Heart left ventricle (tissue), 16 donors: ENCODE measurements around the gene CCDC71L. TPM values are rescaled to one million over a fixed set of nuclear protein-coding genes. Genes with fewer than 3 reads are reported as not detected.

Experiments
- ATAC-seq, 4 donors: fragments of 200-7000 bp; cut with Tn5 transposase; one replicate each; pipeline ENCODE4 v1.9.1; 2020 to 2022; ENCODE audit warnings: moderate library complexity in 4 of 4, mild to moderate bottlenecking in 3 of 4, moderate number of reproducible peaks in 1 of 4
- DNase-seq, 5 donors: peaks; one replicate each; pipeline ENCODE4 v3.0.0-alpha.2; 2020
- H3K27ac ChIP-seq, 12 donors: fragments of 200-600 bp; sonication (generic) in 4 of 12; one replicate each; pipeline versions ENCODE4 v1.5.0 to v1.8.0; 2016 to 2022; ENCODE audit warnings: mild to moderate bottlenecking in 2 of 12
- H3K27me3 ChIP-seq, 9 donors: fragments of 200-600 bp; sonication (generic) in 2 of 9; one replicate each; pipeline versions ENCODE4 v1.5.1 to v1.8.0; 2016 to 2022; ENCODE audit warnings: mild to moderate bottlenecking in 3 of 9
- H3K36me3 ChIP-seq, 9 donors: fragments of 200-600 bp; sonication (generic) in 2 of 9; one replicate each; pipeline versions ENCODE4 v1.5.0 to v1.8.0; 2018 to 2022; ENCODE audit warnings: mild to moderate bottlenecking in 2 of 9
- H3K4me1 ChIP-seq, 12 donors: fragments of 200-600 bp; sonication (generic) in 4 of 12; one replicate each; pipeline versions ENCODE4 v1.5.0 to v1.8.0; 2016 to 2022; ENCODE audit warnings: mild to moderate bottlenecking in 3 of 12
- H3K4me3 ChIP-seq, 12 donors: fragments of 200-600 bp; sonication (generic) in 4 of 12; one replicate each; pipeline versions ENCODE4 v1.5.0 to v1.8.0; 2017 to 2022; ENCODE audit warnings: mild to moderate bottlenecking in 9 of 12, moderate library complexity in 4 of 12
- H3K9me3 ChIP-seq, 12 donors: fragments of 200-600 bp; sonication (generic) in 4 of 12; one replicate each; pipeline versions ENCODE4 v1.5.0 to v1.8.0; 2016 to 2022; ENCODE audit warnings: mild to moderate bottlenecking in 1 of 12
- CTCF ChIP-seq, 12 donors: fragments of 200-600 bp; sonication (generic) in 4 of 12; IDR thresholded peaks; one replicate each; pipeline versions ENCODE4 v1.5.0 to v1.8.0; 2018 to 2022; ENCODE audit warnings: antibody characterized with exemption in 12 of 12, mild to moderate bottlenecking in 5 of 12
- POLR2A ChIP-seq, 2 donors: fragments of 450-650 bp; IDR thresholded peaks; one replicate each; pipeline ENCODE4 v1.6.1; 2017; ENCODE audit warnings: antibody characterized with exemption in 2 of 2, mild to moderate bottlenecking in 2 of 2, moderate library complexity in 2 of 2
- WGBS, 4 donors: extraction: QIAGEN DNeasy Blood & Tissue Kit in 2 of 4; methylation state at CpG; one replicate each; pipeline versions ENCODE4 v1.1.5 to v1.1.7; 2013 to 2018; 5-methylcytosine and 5-hydroxymethylcytosine counted together
- intact Hi-C, 10 donors: fragments of 100-400 bp; cut with DNase I; formaldehyde crosslinking; loops; one replicate each; pipeline versions ENCODE4 v1.11.1 to v1.14.2; 2022
- polyA plus RNA-seq, 2 donors: library from polyadenylated mRNA; stranded (reverse); fragments of 200-250 nt; gene quantifications; one replicate each; pipeline ENCODE4 v1.2.3, GENCODE V29; 2013
- total RNA-seq, 9 donors: library from RNA; depleted of rRNA in 2 of 9; stranded (reverse); fragments of >200 nt in 2 of 9; fragmentation: NEBNext Ultra II Directional in 3 of 9; extraction: Animal tissue kit (Norgen Biotek cat#: 25700) in 3 of 9; gene quantifications; one replicate each; pipeline versions ENCODE4 v1.1.0 to v1.2.4, GENCODE V29; 2016 to 2023
- donor health status: ischemic (EF 13 %, LVEDD 7.1; RV severe dilation, severe dysfunction).
- donor health status: healthy with polysubstance abuse.
- donor health status: DM: no; HTN: yes; CAD: no.
- donor health status: DM: no; HTN: no; CAD: no.
- donor health status: ischemic (EF 25% LVEDD 6.9; RV normal size, moderate dysfunction).
- donor health status: ischemic (EF 25% LVEDD 5.7; RV mildly dilated, moderate dysfunction).
- donor health status: healthy.
- donor health status: DM: yes; HTN: yes; CAD: no.
- donor health status: ischemic (EF 35%, LVEDD 5.7; RV mildly dilated, moderate dysfunction).
- donor health status: nonischemic (EF 11% LVEDD 7.7; RV severe dilation, severe dysfunction).
- donor health status: DM: yes; HTN: yes; CAD: no.
- donor health status: PGD.
- donor health status: ischemic (EF 29% LVEDD 5.4; RV normal size, mild dysfunction).
- donor health status: nonischemic (EF 23%, LVEDD 6.1; RV moderate dilation, normal function).

CCDC71L gene
- total and polyA plus RNA-seq, 11 donors: 3.5 to 16.7 (median 6.9) TPM

- WGBS, 4 donors: 63 to 70% (median 69%) methylated on average over 5 of the region's 5 CpGs
- ATAC-seq: no peak
- no peak overlapping the region for H3K4me3 ChIP-seq
- no peaks in the 10 kb centered on the region for H3K9me3 ChIP-seq
- no peak for TF ChIP-seq CTCF (IDR thresholded peaks at IDR 0.05)
- no peak for TF ChIP-seq POLR2A (IDR thresholded peaks at IDR 0.05)
- intact Hi-C loops: no loop called here
- no peaks in the 10 kb centered on the region for H3K27me3 ChIP-seq
- peaks cover 0 to 32% (median 17%) of the 10 kb centered on the region in 12 donors for H3K4me1 ChIP-seq
- H3K36me3 ChIP-seq: no peaks in the 10 kb centered on the region
- H3K27ac ChIP-seq: no peak overlapping the region
- no peak for DNase-seq
These were observed 3.6 kb downstream of the CCDC71L start for GRCh38 chr7:106657085-106657991.

DNA sequence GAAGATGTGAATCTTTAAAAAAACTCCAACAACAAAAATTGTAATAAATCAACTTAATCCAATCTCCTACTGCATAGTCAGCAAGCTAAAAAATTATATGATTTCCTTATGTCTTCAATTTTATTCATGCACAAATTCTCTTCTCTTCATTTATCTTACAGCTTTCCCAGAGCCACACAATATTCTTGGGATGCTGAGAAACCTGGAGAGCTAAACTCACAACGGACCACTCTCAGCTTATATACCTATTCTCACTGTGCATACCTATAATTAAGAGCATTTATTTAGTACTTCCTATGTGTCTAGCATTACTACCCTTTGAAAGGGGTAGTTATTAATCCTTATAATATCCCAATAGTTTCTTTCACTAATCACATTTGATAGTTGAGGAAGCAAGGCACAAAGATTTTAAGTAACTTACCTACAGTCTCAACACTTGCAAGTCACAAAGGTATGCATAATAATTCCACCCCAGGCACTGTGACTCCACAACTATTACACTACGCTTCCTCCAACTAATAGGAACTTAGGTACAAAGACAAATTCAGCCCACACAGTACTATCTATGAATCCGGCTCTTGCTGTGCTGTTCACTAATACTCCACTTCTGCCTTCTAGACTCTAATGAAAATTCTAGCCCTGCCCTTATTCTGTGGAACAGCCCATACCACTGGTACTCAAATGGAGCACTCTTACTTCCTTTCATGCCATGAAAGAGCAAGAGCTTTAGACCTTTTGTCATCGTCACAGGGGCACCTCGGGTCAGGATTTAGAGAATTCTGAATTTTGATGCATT lies 5.1 kb downstream of the CCDC71L start:
- no peaks in the 10 kb centered on the region for H3K36me3 ChIP-seq
- H3K27me3 ChIP-seq: no peaks in the 10 kb centered on the region
- DNase-seq (no peak), ATAC-seq (no peak)
- no peaks in the 10 kb centered on the region for H3K9me3 ChIP-seq
- TF ChIP-seq POLR2A (IDR thresholded peaks at IDR 0.05): no peak
- TF ChIP-seq CTCF (IDR thresholded peaks at IDR 0.05): no peak
- no peak overlapping the region for H3K4me3 ChIP-seq
- peaks cover 0 to 32% (median 17%) of the 10 kb centered on the region in 12 donors for H3K4me1 ChIP-seq
- intact Hi-C loops: no loop called here
- H3K27ac ChIP-seq: no peak overlapping the region
- 94 to 98% (median 96%) methylated on average over 5 of the region's 5 CpGs for WGBS, 4 donors

- no peak for DNase-seq
- WGBS, 4 donors: 55 to 72% (median 70%) methylated on average over 2 of the region's 2 CpGs
- H3K27ac ChIP-seq: no peak overlapping the region
- H3K4me1 ChIP-seq: peaks cover 0 to 19% (median 4%) of the 10 kb centered on the region in 12 donors
- H3K4me3 ChIP-seq: no peak overlapping the region
- no peak for ATAC-seq
- H3K9me3 ChIP-seq: no peaks in the 10 kb centered on the region
- no peak for TF ChIP-seq CTCF (IDR thresholded peaks at IDR 0.05)
- intact Hi-C loops: no loop called here
- no peaks in the 10 kb centered on the region for H3K36me3 ChIP-seq
- H3K27me3 ChIP-seq: no peaks in the 10 kb centered on the region
These were observed 7.5 kb downstream of the CCDC71L start for GRCh38 chr7:106653488-106653887.

GRCh38 chr7:106652909-106653308 lies 8.0 kb downstream of the CCDC71L start:
- 62 to 83% (median 71%) methylated on average over 2 of the region's 2 CpGs for WGBS, 4 donors
- no peak overlapping the region for H3K4me3 ChIP-seq
- no peaks in the 10 kb centered on the region for H3K9me3 ChIP-seq
- no peaks in the 10 kb centered on the region for H3K36me3 ChIP-seq
- no peak for TF ChIP-seq CTCF (IDR thresholded peaks at IDR 0.05)
- TF ChIP-seq POLR2A (IDR thresholded peaks at IDR 0.05): no peak
- DNase-seq (no peak), ATAC-seq (no peak)
- H3K4me1 ChIP-seq: peaks cover 0 to 13% (median under 1%) of the 10 kb centered on the region in 12 donors
- intact Hi-C loops: no loop called here
- no peaks in the 10 kb centered on the region for H3K27me3 ChIP-seq
- no peak overlapping the region for H3K27ac ChIP-seq
